Stimulated activated CD4-positive, alpha-beta T cell treated with anti-CD3 and anti-CD28 coated beads, TNF-alpha, amount 100 ng/mL, for 4 hours (primary cell): ENCODE data around the gene ARSI.

Source experiments
- DNase-seq, 3 experiments: peaks; one replicate each; pipeline ENCODE4 v3.0.0-alpha.2; 2020; ENCODE audit warnings: low read depth in 3 of 3

The ARSI gene

GRCh38 chr5:150293091-150293941 lies 9.4 kb downstream of the ARSI start:
- DNase-seq, result no peak

- no peak for DNase-seq
Observed at GRCh38 chr5:150291388-150292385, 11.0 kb downstream of the ARSI start.

GRCh38 chr5:150289551-150290390 lies 12.9 kb downstream of the ARSI start, which contains the start of gene CAMK2A:
TSS of gene CAMK2A (minus strand) at chr5:150289773. CDS start at chr5:150289625, 148 bp downstream.
- no peak for DNase-seq

- no peak for DNase-seq
Observed at GRCh38 chr5:150288791-150289190, 13.9 kb downstream of the ARSI start.

- DNase-seq, result no peak
Observed at GRCh38 chr5:150288361-150288760, 14.3 kb downstream of the ARSI start.

GRCh38 chr5:150286820-150287219 lies 15.9 kb downstream of the ARSI start:
- DNase-seq, result no peak

- no peak for DNase-seq
Observed at GRCh38 chr5:150285114-150285513, 17.6 kb downstream of the ARSI start.

GRCh38 chr5:150284311-150284710 lies 18.4 kb downstream of the ARSI start:
- DNase-seq, result no peak

- no peak for DNase-seq
Observed at GRCh38 chr5:150283904-150284303, 18.8 kb downstream of the ARSI start.

GRCh38 chr5:150281987-150282386 lies 20.7 kb downstream of the ARSI start:
- DNase-seq, result no peak

GRCh38 chr5:150279330-150280020 lies 23.2 kb downstream of the ARSI start:
- DNase-seq, result no peak

GRCh38 chr5:150278916-150279315 lies 23.8 kb downstream of the ARSI start:
- no peak for DNase-seq

GRCh38 chr5:150278046-150278730 lies 24.5 kb downstream of the ARSI start:
- DNase-seq, result no peak

GRCh38 chr5:150277043-150277442 lies 25.7 kb downstream of the ARSI start:
- DNase-seq, result no peak

GRCh38 chr5:150274811-150275210 lies 27.9 kb downstream of the ARSI start:
- no peak for DNase-seq

- no peak for DNase-seq
Observed at GRCh38 chr5:150272531-150272930, 30.2 kb downstream of the ARSI start.

GRCh38 chr5:150271923-150272322 lies 30.8 kb downstream of the ARSI start:
- no peak for DNase-seq

- DNase-seq, result no peak
Observed at GRCh38 chr5:150271296-150271692, 31.4 kb downstream of the ARSI start.

- no peak for DNase-seq
Observed at GRCh38 chr5:150270541-150271295, 32.0 kb downstream of the ARSI start.
